Uterus (tissue), 4 donors: ENCODE results near the gene RTKN. TPM values are rescaled to one million over a fixed set of nuclear protein-coding genes. Genes with fewer than 3 reads are reported as not detected.
A peak's percentile ranks its signal among the peaks of the same experiment; 100 is the strongest.

Experiments used
- DNase-seq, 2 donors: peaks; one replicate each; pipeline ENCODE4 v3.0.0-alpha.2; 2019 to 2020
- H3K27ac ChIP-seq, 2 donors: fragments of 200-600 bp; sonication (generic); 1 replicate in 1 of 2; 2 replicates in 1 of 2; pipeline ENCODE4 v1.5.1; 2016 to 2018
- H3K27me3 ChIP-seq, 2 donors: fragments of 200-600 bp; sonication (generic); one replicate each; pipeline ENCODE4 v1.5.1; 2018 to 2019; ENCODE audit warnings: control low read depth in 1 of 2
- H3K36me3 ChIP-seq, 2 donors: fragments of 200-600 bp; sonication (generic); one replicate each; pipeline ENCODE4 v1.5.1; 2019; ENCODE audit warnings: control low read depth in 1 of 2
- H3K4me1 ChIP-seq, 2 donors: fragments of 200-600 bp; sonication (generic); one replicate each; pipeline ENCODE4 v1.5.1; 2018 to 2019; ENCODE audit warnings: control low read depth in 1 of 2
- H3K4me3 ChIP-seq, 2 donors: fragments of 200-600 bp; sonication (generic); 1 replicate in 1 of 2; 2 replicates in 1 of 2; pipeline ENCODE4 v1.5.1; 2018 to 2019; ENCODE audit warnings: mild to moderate bottlenecking in 1 of 2
- H3K9me3 ChIP-seq, 2 donors: fragments of 200-600 bp; sonication (generic); one replicate each; pipeline ENCODE4 v1.5.1; 2019; ENCODE audit warnings: control low read depth in 1 of 2
- POLR2A ChIP-seq, 2 donors: fragments of 450-650 bp; IDR thresholded peaks; one replicate each; pipeline ENCODE4 v1.6.1; 2016; ENCODE audit warnings: antibody characterized with exemption in 2 of 2, mild to moderate bottlenecking in 1 of 2, moderate library complexity in 1 of 2
- intact Hi-C: fragments of 100-400 bp; cut with DNase I; formaldehyde crosslinking; loops from one replicate; pipeline ENCODE4 v1.15.1; 2023; ENCODE audit warnings: low total_unique reads
- total RNA-seq, 4 donors: library from RNA; depleted of rRNA in 3 of 4; stranded (reverse); fragments of >200 nt in 3 of 4; gene quantifications; one replicate each; pipeline versions ENCODE4 v1.1.0 to v1.2.4, GENCODE V29; 2014 to 2023
- TF ChIP-seq, protein P1 (sequence below), 4 experiments: fragments of 200-600 bp in 2 of 4; fragments of 450-650 bp in 2 of 4; sonication (generic) in 2 of 4; IDR thresholded peaks; one replicate each; pipeline ENCODE4 v1.5.1; 2016 to 2019; ENCODE audit warnings: antibody characterized with exemption in 4 of 4, mild to moderate bottlenecking in 2 of 4, moderate library complexity in 1 of 4
- donor health status: DM: yes; HTN: yes; CAD: no.

The RTKN gene
- total RNA-seq, 4 donors from 2014 or later: 9.8 to 36.3 (median 12.0) TPM

DNA sequence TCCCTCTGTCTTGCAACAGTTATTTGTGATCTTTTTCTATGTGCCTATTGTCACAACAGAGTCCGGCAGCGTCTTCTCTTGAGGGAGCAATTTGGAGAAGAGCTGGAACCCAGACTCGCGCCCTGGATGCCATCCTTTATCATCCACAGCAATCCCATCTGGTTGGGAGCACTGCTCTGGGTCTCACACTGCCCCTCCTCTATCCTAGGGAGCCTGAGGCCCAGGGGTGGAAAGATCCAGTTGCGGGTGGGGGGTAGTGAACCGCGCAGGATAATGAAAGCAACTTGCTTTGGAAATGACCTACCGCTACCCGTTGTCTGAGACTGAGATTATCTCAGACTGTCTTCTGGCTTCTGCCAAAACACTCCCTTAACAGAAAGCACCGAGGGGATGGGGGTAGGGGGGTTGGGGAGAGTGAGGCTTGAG is 17.2 kb upstream of the RTKN start:
- Histone ChIP-seq H3K9me3 (no peaks in the 10 kb centered on the region), H3K36me3 (no peaks in the 10 kb centered on the region), H3K27ac (peak overlapping the region; percentile 68 to 79), H3K27me3 (no peaks in the 10 kb centered on the region), H3K4me3 (peak overlapping the region; percentile 66 to 70), H3K4me1 (peaks cover 3 to 19% of the 10 kb centered on the region in 2 donors)
- TF ChIP-seq, protein P1, sequence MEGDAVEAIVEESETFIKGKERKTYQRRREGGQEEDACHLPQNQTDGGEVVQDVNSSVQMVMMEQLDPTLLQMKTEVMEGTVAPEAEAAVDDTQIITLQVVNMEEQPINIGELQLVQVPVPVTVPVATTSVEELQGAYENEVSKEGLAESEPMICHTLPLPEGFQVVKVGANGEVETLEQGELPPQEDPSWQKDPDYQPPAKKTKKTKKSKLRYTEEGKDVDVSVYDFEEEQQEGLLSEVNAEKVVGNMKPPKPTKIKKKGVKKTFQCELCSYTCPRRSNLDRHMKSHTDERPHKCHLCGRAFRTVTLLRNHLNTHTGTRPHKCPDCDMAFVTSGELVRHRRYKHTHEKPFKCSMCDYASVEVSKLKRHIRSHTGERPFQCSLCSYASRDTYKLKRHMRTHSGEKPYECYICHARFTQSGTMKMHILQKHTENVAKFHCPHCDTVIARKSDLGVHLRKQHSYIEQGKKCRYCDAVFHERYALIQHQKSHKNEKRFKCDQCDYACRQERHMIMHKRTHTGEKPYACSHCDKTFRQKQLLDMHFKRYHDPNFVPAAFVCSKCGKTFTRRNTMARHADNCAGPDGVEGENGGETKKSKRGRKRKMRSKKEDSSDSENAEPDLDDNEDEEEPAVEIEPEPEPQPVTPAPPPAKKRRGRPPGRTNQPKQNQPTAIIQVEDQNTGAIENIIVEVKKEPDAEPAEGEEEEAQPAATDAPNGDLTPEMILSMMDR (IDR thresholded peaks at IDR 0.05): no peak
- TF ChIP-seq POLR2A (IDR thresholded peaks at IDR 0.05): no peak
- no peak for DNase-seq
- intact Hi-C loops: no loop called here

GRCh38 chr2:74458132-74458937 is 16.6 kb upstream of the RTKN start, which contains the start of gene WBP1:
TSS of gene WBP1 (plus strand) at chr2:74458438. CDS start at chr2:74458603, 165 bp downstream.
- Histone ChIP-seq H3K27me3 (no peaks in the 10 kb centered on the region), H3K36me3 (no peaks in the 10 kb centered on the region), H3K4me1 (peaks cover 3 to 18% of the 10 kb centered on the region in 2 donors), H3K9me3 (no peaks in the 10 kb centered on the region), H3K27ac (peak within 1 kb of the TSS; percentile 95 to 98), H3K4me3 (peak within 1 kb of the TSS; percentile 69 to 70)
- peak; percentile 100 for DNase-seq
- TF ChIP-seq, protein P1 (IDR thresholded peaks at IDR 0.05): peak in 1 of 4 experiments; percentile 26
- TF ChIP-seq POLR2A (IDR thresholded peaks at IDR 0.05): peak in 1 of 2 donors; percentile 42
- intact Hi-C loops: no loop called here

GRCh38 chr2:74457549-74458131 is 15.9 kb upstream of the RTKN start:
- H3K4me3 ChIP-seq: peak overlapping the region; percentile 69 to 70
- H3K4me1 ChIP-seq: peaks cover 3 to 18% of the 10 kb centered on the region in 2 donors
- DNase-seq: peak in 1 of 2 donors; percentile 58

GRCh38 chr2:74457129-74457548 is 15.4 kb upstream of the RTKN start:
- Histone ChIP-seq H3K4me3 (peak overlapping the region; percentile 69 to 70), H3K27ac (peak overlapping the region; percentile 95 to 98), H3K4me1 (peaks cover 3 to 18% of the 10 kb centered on the region in 2 donors), H3K36me3 (no peaks in the 10 kb centered on the region), H3K27me3 (no peaks in the 10 kb centered on the region), H3K9me3 (no peaks in the 10 kb centered on the region)
- TF ChIP-seq, protein P1 (IDR thresholded peaks at IDR 0.05): no peak
- TF ChIP-seq POLR2A (IDR thresholded peaks at IDR 0.05): no peak
- intact Hi-C loops: no loop called here
- no peak for DNase-seq

More at GRCh38 chr2:74457549-74458131, 15.9 kb upstream of the RTKN start:
- Histone ChIP-seq H3K9me3 (no peaks in the 10 kb centered on the region), H3K27ac (peak overlapping the region; percentile 95 to 98), H3K27me3 (no peaks in the 10 kb centered on the region), H3K36me3 (no peaks in the 10 kb centered on the region)
- peak; percentile 64 to 86 for TF ChIP-seq POLR2A (IDR thresholded peaks at IDR 0.05)
- TF ChIP-seq, protein P1 (IDR thresholded peaks at IDR 0.05): no peak
- intact Hi-C loops: no loop called here
